Endothelial cell of umbilical vein (primary cell): ENCODE results near the gene CHN2.

Experiments
- CTCF ChIP-seq, 2 donors: IDR thresholded peaks; 1 replicate in 1 of 2; 2 replicates in 1 of 2; pipeline ENCODE4 v1.5.1; 2011; ENCODE audit warnings: low read length in 2 of 2, mild to moderate bottlenecking in 2 of 2, moderate library complexity in 2 of 2, control low read depth in 1 of 2, inconsistent platforms in 1 of 2, low read depth in 1 of 2; ENCODE audit not compliant: insufficient read depth in 1 of 2; ENCODE audit errors: extremely low read depth in 1 of 2
- POLR2AphosphoS5 ChIP-seq: IDR thresholded peaks from 2 replicates; pipeline ENCODE4 v1.6.1; 2012; ENCODE audit warnings: low read depth, mild to moderate bottlenecking, control low read depth, low read length, moderate library complexity; ENCODE audit not compliant: insufficient read depth

GRCh38 chr7:29344334-29344978, 149.9 kb downstream of the CHN2 start:
- no peak for TF ChIP-seq CTCF (IDR thresholded peaks at IDR 0.05; ENCODE audit: extremely low read depth in 1 of 2, insufficient read depth in 1 of 2, low read depth in 1 of 2, low read length in 2 of 2)
- TF ChIP-seq POLR2AphosphoS5: no peak
